ENCODE data around the gene HAPLN2.

DNA sequence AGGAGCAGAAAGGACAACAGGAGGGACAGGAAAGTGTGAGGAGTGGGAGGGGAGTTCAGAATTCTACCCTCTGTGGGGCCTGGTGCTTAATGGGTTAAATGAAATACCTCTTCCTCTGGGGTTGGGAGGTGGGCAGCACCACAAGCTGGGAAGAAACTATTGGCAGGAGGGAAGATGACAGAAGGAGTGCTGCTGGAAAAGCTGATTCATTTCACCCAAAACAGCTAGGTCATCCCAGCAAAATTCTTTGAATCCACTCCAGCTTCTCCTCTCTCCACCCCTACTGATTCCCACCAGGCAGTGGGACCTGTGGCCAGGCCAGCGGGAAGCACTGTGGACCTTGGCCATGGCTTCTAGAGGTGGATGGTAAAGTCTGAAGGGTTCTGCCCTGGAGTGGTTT, 35.5 kb downstream of the HAPLN2 start:
- TF ChIP-seq POLR2A (IDR thresholded peaks at IDR 0.05), result no peak
- no peak for TF ChIP-seq POLR2AphosphoS5 (IDR thresholded peaks at IDR 0.05)
- TF ChIP-seq EP300 (IDR thresholded peaks at IDR 0.05), result no peak
- TF ChIP-seq, protein P1, sequence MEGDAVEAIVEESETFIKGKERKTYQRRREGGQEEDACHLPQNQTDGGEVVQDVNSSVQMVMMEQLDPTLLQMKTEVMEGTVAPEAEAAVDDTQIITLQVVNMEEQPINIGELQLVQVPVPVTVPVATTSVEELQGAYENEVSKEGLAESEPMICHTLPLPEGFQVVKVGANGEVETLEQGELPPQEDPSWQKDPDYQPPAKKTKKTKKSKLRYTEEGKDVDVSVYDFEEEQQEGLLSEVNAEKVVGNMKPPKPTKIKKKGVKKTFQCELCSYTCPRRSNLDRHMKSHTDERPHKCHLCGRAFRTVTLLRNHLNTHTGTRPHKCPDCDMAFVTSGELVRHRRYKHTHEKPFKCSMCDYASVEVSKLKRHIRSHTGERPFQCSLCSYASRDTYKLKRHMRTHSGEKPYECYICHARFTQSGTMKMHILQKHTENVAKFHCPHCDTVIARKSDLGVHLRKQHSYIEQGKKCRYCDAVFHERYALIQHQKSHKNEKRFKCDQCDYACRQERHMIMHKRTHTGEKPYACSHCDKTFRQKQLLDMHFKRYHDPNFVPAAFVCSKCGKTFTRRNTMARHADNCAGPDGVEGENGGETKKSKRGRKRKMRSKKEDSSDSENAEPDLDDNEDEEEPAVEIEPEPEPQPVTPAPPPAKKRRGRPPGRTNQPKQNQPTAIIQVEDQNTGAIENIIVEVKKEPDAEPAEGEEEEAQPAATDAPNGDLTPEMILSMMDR (IDR thresholded peaks at IDR 0.05), result no peak

Data from gastroesophageal sphincter (tissue), 3 donors.